ENCODE data around the gene ITPRID2.

GRCh38 chr2:181862583-181863281 lies 28.8 kb upstream of the ITPRID2 start:
- TF ChIP-seq ARNT (IDR thresholded peaks at IDR 0.05) = no peak
- TF ChIP-seq SRSF1 (optimal IDR thresholded peaks at IDR 0.05; ENCODE audit: low read depth, low read length) = no peak
- no peak for TF ChIP-seq RAD51 (IDR thresholded peaks at IDR 0.05; ENCODE audit: borderline replicate concordance)
- no peak for TF ChIP-seq ZNF331 (CRISPR knock-in tag; IDR thresholded peaks at IDR 0.05)
- TF ChIP-seq, protein P1, sequence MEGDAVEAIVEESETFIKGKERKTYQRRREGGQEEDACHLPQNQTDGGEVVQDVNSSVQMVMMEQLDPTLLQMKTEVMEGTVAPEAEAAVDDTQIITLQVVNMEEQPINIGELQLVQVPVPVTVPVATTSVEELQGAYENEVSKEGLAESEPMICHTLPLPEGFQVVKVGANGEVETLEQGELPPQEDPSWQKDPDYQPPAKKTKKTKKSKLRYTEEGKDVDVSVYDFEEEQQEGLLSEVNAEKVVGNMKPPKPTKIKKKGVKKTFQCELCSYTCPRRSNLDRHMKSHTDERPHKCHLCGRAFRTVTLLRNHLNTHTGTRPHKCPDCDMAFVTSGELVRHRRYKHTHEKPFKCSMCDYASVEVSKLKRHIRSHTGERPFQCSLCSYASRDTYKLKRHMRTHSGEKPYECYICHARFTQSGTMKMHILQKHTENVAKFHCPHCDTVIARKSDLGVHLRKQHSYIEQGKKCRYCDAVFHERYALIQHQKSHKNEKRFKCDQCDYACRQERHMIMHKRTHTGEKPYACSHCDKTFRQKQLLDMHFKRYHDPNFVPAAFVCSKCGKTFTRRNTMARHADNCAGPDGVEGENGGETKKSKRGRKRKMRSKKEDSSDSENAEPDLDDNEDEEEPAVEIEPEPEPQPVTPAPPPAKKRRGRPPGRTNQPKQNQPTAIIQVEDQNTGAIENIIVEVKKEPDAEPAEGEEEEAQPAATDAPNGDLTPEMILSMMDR (CRISPR knock-in tag; IDR thresholded peaks at IDR 0.05) = no peak
- no peak for TF ChIP-seq POLR2AphosphoS5 (IDR thresholded peaks at IDR 0.05; ENCODE audit: low read depth, low read length)
- TF ChIP-seq, protein P2, sequence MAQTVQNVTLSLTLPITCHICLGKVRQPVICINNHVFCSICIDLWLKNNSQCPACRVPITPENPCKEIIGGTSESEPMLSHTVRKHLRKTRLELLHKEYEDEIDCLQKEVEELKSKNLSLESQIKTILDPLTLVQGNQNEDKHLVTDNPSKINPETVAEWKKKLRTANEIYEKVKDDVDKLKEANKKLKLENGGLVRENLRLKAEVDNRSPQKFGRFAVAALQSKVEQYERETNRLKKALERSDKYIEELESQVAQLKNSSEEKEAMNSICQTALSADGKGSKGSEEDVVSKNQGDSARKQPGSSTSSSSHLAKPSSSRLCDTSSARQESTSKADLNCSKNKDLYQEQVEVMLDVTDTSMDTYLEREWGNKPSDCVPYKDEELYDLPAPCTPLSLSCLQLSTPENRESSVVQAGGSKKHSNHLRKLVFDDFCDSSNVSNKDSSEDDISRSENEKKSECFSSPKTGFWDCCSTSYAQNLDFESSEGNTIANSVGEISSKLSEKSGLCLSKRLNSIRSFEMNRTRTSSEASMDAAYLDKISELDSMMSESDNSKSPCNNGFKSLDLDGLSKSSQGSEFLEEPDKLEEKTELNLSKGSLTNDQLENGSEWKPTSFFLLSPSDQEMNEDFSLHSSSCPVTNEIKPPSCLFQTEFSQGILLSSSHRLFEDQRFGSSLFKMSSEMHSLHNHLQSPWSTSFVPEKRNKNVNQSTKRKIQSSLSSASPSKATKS (CRISPR knock-in tag; IDR thresholded peaks at IDR 0.05) = no peak
- TF ChIP-seq POLR2A (IDR thresholded peaks at IDR 0.05; ENCODE audit: insufficient read depth in 1 of 2, low read depth in 2 of 2, low read length in 2 of 2) = no peak
- no peak for TF ChIP-seq EP300 (IDR thresholded peaks at IDR 0.05; ENCODE audit: low read depth in 2 of 2, low read length in 2 of 2)
- TF ChIP-seq EP300 (CRISPR knock-in tag; IDR thresholded peaks at IDR 0.05; ENCODE audit: borderline replicate concordance) = no peak
- no peak for TF ChIP-seq NAIF1 (CRISPR knock-in tag; IDR thresholded peaks at IDR 0.05; ENCODE audit: borderline replicate concordance)
